ENCODE results near the gene TBX21. TPM values are rescaled to one million over a fixed set of nuclear protein-coding genes. Genes with fewer than 3 reads are reported as not detected.

The TBX21 gene
- polyA plus RNA-seq, 1 donor from 2014 or later, result not detected

DNA sequence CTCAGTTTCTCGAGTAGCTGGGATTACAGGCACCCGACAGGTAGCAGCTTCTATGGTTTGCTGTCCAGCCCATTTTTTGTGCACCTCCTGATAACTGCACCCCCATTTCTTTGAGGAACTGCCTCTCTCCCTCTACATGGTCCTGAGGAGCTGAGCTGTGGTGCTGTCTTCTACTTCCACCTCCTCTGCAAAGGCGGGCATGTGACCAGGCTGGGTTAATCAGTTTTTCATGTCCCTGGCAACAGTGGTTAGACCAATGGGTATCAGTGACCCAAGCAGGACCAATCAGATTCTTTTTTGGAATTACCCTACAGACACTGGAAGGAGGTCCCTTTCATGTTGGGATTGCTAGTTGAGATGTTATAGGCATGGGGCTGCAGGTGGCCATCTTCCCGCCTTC is 41.3 kb downstream of the TBX21 start:
- H3K9me2 ChIP-seq (ENCODE audit: insufficient read depth, low read length), result no peaks in the 10 kb centered on the region
- H3K4me3 ChIP-seq (ENCODE audit: low read length), result no peak overlapping the region
- no peak overlapping the region for H3K27ac ChIP-seq (ENCODE audit: low read length)
- H3K9me3 ChIP-seq (ENCODE audit: low read length), result no peaks in the 10 kb centered on the region
- TF ChIP-seq EZH2 (IDR thresholded peaks at IDR 0.05; ENCODE audit: borderline replicate concordance, insufficient read depth, low read length, poor library complexity, severe bottlenecking), result no peak
- no peak for TF ChIP-seq RAD21 (conservative IDR thresholded peaks at IDR 0.05)
- TF ChIP-seq MXI1 (conservative IDR thresholded peaks at IDR 0.05; ENCODE audit: poor library complexity, severe bottlenecking), result no peak
- TF ChIP-seq TAF1 (IDR thresholded peaks at IDR 0.05; ENCODE audit: low read depth), result no peak
- TF ChIP-seq, protein P1, sequence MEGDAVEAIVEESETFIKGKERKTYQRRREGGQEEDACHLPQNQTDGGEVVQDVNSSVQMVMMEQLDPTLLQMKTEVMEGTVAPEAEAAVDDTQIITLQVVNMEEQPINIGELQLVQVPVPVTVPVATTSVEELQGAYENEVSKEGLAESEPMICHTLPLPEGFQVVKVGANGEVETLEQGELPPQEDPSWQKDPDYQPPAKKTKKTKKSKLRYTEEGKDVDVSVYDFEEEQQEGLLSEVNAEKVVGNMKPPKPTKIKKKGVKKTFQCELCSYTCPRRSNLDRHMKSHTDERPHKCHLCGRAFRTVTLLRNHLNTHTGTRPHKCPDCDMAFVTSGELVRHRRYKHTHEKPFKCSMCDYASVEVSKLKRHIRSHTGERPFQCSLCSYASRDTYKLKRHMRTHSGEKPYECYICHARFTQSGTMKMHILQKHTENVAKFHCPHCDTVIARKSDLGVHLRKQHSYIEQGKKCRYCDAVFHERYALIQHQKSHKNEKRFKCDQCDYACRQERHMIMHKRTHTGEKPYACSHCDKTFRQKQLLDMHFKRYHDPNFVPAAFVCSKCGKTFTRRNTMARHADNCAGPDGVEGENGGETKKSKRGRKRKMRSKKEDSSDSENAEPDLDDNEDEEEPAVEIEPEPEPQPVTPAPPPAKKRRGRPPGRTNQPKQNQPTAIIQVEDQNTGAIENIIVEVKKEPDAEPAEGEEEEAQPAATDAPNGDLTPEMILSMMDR (IDR thresholded peaks at IDR 0.05; ENCODE audit: poor library complexity, severe bottlenecking), result no peak
- no peak for TF ChIP-seq EP300 (conservative IDR thresholded peaks at IDR 0.05; ENCODE audit: poor library complexity, severe bottlenecking)
- no peak for TF ChIP-seq REST (IDR thresholded peaks at IDR 0.05; ENCODE audit: borderline replicate concordance)
- TF ChIP-seq POLR2AphosphoS5 (IDR thresholded peaks at IDR 0.05), result no peak
- H2AFZ ChIP-seq (ENCODE audit: low read depth, low read length), result no peak overlapping the region
- no peaks in the 10 kb centered on the region for H3K36me3 ChIP-seq (ENCODE audit: insufficient read depth, low read length)
- H4K20me1 ChIP-seq (ENCODE audit: insufficient read depth), result no peaks in the 10 kb centered on the region
- no peaks in the 10 kb centered on the region for H3K79me2 ChIP-seq (replicated peaks; ENCODE audit: insufficient read depth, low read length)
- no peaks in the 10 kb centered on the region for H3F3A ChIP-seq (ENCODE audit: insufficient read depth, low read length, poor library complexity, severe bottlenecking)
- no peak overlapping the region for H3K4me2 ChIP-seq (ENCODE audit: low read length)
- H3K9ac ChIP-seq (ENCODE audit: low read length), result no peak overlapping the region
- H3K27me3 ChIP-seq (ENCODE audit: insufficient read depth, low read depth, low read length), result peaks cover 13% of the 10 kb centered on the region

- no peaks in the 10 kb centered on the region for H3K79me2 ChIP-seq (replicated peaks; ENCODE audit: insufficient read depth, low read length)
- no peak overlapping the region for H3K27ac ChIP-seq (ENCODE audit: low read length)
- H4K20me1 ChIP-seq (ENCODE audit: insufficient read depth), result no peaks in the 10 kb centered on the region
- no peak overlapping the region for H3K4me2 ChIP-seq (ENCODE audit: low read length)
- H3K4me3 ChIP-seq (ENCODE audit: low read length), result no peak overlapping the region
- peaks cover 9% of the 10 kb centered on the region for H3K27me3 ChIP-seq (ENCODE audit: insufficient read depth, low read depth, low read length)
- no peaks in the 10 kb centered on the region for H3K36me3 ChIP-seq (ENCODE audit: insufficient read depth, low read length)
- no peaks in the 10 kb centered on the region for H3F3A ChIP-seq (ENCODE audit: insufficient read depth, low read length, poor library complexity, severe bottlenecking)
- H2AFZ ChIP-seq (ENCODE audit: low read depth, low read length), result no peak overlapping the region
- H3K9me3 ChIP-seq (ENCODE audit: low read length), result no peaks in the 10 kb centered on the region
- H3K9ac ChIP-seq (ENCODE audit: low read length), result no peak overlapping the region
- no peak for TF ChIP-seq EZH2 (IDR thresholded peaks at IDR 0.05; ENCODE audit: borderline replicate concordance, insufficient read depth, low read length, poor library complexity, severe bottlenecking)
- no peak for TF ChIP-seq REST (IDR thresholded peaks at IDR 0.05; ENCODE audit: borderline replicate concordance)
- no peak for TF ChIP-seq MXI1 (conservative IDR thresholded peaks at IDR 0.05; ENCODE audit: poor library complexity, severe bottlenecking)
- no peak for TF ChIP-seq SMC3 (conservative IDR thresholded peaks at IDR 0.05; ENCODE audit: poor library complexity)
- TF ChIP-seq, protein P1 (IDR thresholded peaks at IDR 0.05; ENCODE audit: poor library complexity, severe bottlenecking), result no peak
- no peak for TF ChIP-seq POLR2AphosphoS5 (IDR thresholded peaks at IDR 0.05)
- TF ChIP-seq TAF1 (IDR thresholded peaks at IDR 0.05; ENCODE audit: low read depth), result no peak
- no peak for TF ChIP-seq EP300 (conservative IDR thresholded peaks at IDR 0.05; ENCODE audit: poor library complexity, severe bottlenecking)
- H3K9me2 ChIP-seq (ENCODE audit: insufficient read depth, low read length), result no peaks in the 10 kb centered on the region
These were observed 42.0 kb downstream of the TBX21 start for GRCh38 chr17:47774987-47775580.
